HS-27A (cell line): Measurements from ENCODE around the gene CTU2.

Experiments
- DNase-seq: peaks from one replicate; pipeline ENCODE4 v3.0.0-alpha.2; 2012; ENCODE audit warnings: low read depth, missing footprints

The CTU2 gene

DNA sequence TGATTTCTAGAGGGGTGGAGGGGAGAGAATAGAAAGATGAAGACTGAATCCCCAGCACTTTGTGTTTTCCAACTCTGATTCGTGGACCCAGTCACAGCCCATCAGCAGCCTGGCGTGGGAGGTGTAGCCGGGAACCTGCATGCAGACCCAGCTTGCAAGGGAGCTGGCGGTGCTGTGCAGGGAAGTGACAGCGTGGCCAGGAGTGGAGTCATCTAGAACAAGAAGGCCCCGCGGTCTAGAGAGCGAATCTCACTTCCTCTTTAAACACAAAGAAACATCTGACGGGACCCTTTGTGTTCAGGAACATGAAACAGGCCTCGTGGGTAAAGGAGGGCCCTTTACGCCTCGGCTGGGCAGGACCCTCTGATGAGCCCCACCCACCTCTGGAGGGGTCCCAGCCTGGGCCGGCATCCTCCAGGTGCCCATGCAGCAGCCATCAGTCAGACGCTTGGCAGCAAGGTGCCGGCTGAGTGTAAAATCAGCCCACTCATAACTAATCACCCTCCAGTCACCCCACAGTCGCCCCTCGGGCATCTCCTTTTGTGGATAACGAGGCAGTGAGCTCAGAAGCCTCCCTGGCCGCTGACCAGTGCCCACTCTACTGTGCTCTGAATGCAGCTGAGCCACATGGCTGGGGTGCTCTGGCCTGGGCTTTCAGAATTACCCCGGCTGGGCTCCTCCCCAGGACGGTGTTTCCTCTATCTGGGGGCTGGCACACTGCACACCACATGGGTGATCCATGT lies 24.4 kb upstream of the CTU2 start:
- no peak for DNase-seq

DNA sequence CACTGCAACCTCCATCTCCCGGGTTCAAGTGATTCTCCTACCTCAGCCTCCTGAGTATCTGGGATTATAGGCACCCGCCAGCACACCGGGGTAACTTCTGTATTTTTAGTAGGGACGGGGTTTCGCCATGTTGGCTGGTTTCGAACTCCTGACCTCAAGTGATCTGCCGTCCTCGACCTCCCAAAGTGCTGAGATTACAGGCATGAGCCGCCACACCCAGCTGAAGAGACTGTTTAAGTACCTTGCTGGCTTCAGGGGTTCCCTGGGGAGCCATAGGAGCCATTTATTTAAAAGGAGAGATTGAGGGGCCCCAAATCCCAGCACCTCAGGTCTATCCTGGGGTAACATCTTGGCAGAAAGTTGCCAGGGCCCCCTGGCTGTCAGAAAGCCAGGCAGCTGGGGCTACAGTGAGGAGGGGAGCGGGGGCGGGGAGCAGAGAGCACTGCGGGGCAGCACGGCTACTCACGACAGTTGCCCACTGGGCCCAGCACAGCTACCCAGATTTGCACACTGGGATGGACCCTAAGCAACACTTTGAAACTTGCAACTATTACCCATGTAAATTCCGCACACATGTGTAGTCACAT lies 21.6 kb upstream of the CTU2 start:
- no peak for DNase-seq

DNA sequence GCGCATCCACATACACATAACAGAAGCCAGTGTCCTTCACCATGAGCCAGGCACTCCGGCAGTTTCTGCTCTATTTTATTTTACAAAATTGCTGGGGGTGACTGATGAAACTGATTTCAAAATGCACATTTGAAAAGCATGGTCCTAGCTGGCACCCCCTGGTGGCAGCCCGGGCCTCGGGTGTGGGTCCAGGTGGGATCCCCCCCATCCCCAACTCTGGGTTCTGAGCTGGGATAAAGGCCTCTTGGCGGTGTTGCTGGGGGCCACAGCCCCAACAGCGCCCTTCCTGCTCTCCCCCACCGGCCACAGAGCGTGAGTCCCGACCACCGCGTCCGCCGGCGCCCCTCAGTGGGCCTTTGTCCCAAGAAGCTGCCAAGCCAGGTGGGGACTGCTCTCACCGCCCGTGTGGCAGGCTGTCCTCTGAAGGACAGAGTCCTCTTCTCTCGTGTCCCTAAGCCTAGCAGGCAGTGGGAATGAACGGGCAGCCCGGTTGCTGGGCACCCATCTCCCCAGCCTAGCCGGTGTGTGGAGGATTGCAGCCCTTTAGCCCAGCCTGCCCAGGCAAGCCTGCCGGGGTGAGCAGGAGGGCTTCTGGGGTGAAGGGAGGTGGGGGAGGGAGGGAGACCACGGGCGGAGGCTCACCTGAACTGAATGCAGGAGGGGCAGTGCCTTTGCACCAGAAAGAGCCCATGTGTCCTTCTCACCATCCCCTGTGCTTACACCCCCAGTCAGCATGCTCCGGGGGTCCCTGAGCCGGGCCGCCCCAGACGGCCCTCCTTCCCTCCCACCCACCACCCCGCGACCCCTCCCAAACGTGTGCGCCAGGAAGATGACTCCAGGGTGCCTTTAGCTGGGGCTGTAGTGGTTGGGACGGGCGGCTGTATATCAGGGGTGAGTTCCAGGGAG lies 20.9 kb upstream of the CTU2 start:
- DNase-seq, result no peak

DNA sequence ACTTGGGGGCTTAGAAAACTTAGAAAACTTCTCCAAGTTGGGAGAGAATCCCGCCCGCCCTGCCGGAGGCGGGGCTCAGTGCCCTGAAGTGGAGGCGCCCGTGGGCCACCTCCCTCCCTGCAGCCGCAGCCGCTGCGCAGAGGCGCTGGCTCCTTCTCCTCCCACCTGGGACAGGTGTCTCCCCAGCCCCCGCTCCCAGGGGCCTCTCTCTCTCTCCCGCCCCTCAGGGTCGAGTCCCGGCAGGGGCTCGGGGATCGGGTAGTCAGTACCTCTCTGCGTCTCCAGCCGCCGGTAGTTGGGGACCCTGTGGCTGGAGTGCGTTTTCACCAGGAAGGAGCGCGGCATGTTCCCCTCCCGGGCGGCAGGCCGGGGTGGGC lies 20.3 kb upstream of the CTU2 start:
- no peak for DNase-seq

DNA sequence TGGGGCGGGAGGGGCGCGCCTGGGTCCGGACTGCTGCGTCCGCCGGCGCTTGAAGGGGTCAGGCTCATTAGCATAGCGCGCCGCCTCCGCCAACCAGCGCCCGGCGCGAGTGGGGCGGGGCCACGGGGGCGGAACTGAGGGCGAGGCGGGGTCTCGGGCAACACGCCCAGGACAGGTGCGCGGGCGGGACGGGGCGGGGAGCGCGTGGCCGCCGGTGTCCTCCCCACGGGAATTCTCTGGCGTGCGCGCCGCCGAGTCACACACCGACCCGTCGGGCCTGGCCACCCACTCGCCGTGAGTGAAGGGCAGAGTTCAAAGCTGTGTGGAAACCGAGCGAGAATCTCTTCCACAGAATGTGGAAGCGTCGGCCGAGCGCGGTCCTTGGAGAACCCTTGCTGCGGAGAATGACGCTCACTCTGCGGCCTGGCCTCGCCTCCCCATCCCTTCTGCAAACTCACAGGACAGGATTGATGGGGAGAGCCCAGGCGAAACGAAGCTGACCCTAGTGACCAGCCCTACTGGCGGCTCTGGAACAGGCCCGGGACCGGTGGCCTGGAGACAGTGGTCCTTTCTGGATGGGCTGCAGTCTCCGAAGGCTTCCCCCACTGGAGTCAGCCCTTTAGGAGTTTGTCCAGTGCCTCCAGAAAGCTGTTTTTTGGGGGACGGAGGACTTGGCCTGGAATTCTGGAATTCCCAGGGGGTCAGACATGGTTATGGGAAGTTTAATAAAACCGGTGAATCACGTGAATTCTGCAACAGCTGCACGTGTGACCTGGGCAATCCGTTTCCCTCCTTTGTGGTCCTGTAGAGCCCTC lies 19.7 kb upstream of the CTU2 start, which contains the start of gene SNAI3:
TSS of gene SNAI3 (minus strand) at position 69 of the 815 bp plus-strand sequence. CDS start 101 bp downstream, outside the sequence.
- no peak for DNase-seq

DNA sequence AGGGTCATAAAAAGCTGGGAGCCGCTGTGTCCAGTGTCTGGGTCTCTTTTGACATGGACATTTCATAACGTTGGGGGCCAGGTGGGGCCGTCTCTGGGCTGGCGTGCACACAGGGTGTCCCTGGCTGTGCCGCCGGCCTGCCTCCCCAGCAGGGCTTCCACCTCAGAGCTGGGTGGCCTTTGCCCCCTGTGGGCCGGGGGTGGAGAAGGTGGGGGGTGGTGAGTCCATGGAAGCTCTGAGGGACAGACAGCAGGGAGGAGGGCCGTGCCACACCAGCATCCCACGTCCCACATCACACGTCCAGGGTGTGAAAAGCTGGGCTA lies 19.1 kb upstream of the CTU2 start:
- DNase-seq, result no peak

DNA sequence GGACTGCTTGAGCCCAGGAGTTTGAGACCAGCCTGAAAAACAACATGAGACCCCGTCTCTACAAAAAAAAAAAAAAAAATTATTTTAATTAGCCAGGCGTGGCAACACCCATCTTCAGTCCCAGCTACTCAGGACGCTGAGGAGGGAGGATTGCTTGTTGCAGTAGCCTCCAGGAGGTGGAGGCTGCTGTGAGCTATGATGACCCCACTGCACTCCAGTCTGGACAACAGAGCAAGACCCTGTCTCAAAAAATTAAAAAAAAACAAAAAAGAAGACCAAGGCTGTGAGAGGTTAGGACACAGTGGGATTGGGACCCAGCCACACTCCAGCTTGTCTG lies 18.7 kb upstream of the CTU2 start:
- no peak for DNase-seq

DNA sequence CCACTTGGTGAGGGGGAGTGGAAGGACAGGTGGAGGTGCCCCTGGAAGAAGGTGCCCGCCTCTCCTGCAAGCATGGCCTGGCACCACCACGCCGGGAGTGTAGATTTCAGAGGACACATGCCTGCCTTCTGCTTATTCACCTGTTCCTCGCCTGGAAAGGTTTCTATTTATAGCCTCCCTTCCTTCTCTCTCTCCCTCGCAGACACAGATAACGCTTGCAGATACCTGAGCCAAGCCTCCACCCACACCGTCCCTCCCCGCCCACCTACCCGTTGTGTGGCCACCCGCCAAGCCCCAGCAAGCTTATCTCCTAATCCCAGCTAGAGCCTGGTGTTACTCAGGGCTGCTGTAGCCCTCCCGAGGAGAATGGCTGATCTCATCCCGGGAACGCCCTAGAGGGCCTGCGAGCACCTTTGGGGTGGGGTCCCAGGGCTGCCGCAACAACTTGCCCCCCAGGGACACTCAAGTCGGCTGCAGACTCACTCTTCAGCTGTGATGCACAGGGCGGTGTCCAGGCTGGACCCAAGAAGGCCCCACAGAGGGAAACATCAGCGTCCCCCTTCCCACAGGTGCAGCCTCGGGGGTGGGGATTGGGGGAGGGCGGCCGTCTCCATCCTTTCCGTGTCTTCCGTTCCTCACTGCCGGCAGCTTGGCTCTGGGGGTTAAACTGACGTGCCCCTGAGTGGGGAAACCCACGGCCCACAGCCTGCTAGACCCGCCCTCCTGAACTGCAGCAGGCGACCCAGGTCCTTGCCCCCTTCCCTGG lies 18.1 kb upstream of the CTU2 start:
- no peak for DNase-seq

DNA sequence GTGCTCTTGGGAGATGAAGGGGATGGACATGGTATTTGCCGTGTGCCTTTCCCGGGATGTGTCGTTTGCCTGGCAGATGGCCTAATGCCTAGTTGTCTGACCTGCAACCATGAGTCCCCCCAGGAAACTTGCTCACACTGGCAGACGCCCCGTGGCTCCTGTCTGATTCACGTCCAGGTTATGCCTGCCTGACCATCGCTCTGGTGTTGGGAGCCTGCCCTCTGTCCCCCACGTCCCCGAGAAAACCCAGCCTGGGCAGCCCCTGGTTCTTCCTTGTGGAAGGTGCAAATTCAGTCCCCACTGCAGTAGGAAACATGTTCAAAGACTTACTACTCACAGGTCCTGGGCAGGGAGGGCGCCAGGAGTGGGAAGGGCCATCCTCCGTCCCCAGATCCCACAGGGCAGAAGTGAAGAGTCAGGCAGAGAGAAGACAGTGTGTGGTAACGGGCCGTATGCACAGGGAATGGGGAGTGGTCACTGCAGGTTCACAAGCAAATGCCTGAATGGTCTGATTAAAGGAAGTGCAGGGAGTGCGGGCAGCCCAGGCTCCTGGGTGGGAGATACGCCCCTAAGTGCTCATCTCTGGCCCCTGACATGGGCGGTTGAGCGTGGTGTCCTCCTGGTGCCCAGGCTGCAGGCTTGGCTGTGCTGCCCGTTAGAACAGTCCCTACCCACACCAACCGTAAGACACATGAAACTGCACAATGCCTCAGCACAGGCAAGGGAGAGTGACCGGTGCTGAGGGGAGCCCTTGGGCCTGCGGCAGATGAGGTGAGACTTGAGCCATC lies 15.8 kb upstream of the CTU2 start:
- no peak for DNase-seq

DNA sequence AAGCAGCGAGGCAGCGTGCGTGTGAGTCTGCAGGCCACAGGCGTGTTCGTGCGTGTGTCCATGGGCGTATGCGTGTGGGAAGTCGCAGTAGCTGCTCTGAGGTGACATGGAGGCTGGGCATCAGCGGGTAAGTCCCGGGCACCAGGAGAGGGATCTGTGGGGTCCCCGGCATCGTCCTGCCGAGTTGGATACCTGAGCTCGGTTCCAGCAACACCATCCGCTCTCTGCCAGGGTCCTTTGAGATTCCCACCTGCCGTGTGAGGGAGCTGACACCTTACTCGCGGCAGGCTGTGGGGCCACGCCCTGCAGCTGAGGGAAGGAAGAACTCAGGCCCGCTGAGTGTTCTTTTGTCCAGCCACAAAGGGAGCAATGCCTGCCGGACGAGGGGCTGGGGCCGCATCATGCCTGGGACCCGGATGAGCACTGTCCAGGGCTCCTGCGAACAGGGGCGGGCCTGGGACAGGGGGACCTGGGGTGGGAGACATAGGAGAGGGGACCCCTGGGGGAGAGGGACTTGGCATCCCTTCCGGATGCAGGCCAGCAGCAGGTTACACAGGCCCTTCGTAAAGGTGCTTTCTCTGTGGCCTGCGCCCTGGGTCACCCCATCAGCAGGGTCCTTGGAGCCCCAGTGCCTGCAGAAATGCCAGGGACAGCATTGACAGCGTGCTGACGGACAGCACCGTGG lies 15.0 kb upstream of the CTU2 start:
- no peak for DNase-seq

DNA sequence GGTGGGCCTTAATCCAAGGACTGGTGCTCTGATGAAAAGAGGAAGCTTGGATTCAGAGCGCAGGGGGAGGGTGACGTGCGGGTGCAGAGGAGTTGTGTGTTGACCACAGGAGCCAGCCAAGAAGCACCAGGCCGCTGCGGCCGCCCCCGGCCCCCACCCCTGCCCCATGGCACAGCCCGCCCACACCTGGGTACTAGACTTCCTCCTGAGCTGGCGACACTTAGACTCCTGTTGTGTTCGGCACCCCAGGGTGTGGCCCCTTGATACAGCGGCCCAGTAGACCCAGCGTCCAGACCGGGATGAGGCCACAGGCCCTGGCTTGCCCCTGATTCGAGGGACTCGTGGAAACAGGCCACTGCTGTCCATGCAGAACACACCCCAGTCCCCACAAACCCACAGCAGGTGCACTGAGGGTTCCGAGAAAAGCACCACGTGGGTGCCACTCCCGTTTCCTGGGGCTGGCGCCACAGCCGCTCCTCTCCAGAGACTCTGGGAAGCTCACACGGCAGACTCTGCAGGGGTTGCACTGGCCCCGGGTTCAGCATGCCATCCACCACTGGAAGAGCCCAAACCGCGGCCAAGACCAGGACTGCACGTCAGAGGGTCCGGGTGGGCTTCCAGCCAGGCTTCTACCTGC lies 14.3 kb upstream of the CTU2 start:
- no peak for DNase-seq

DNA sequence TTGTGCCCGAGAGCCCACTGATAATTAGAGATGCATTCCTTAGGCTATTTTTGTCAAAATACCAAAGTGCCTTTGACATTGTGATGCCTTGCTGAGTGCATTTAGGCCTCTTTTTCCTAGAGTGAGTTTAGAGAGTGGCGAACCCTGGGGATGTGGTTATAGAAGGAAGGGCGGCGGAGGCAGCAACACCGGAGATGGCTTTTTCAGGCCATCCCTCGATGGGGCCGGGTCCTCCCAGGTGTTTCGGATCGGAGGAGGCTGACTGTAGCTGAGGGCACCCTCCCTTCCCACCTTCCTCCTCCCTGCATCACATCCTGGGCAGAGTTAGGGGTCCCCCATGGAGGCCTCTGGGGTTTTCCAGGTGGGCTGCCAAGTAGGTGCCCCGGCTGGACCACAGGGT lies 13.4 kb upstream of the CTU2 start:
- no peak for DNase-seq

DNA sequence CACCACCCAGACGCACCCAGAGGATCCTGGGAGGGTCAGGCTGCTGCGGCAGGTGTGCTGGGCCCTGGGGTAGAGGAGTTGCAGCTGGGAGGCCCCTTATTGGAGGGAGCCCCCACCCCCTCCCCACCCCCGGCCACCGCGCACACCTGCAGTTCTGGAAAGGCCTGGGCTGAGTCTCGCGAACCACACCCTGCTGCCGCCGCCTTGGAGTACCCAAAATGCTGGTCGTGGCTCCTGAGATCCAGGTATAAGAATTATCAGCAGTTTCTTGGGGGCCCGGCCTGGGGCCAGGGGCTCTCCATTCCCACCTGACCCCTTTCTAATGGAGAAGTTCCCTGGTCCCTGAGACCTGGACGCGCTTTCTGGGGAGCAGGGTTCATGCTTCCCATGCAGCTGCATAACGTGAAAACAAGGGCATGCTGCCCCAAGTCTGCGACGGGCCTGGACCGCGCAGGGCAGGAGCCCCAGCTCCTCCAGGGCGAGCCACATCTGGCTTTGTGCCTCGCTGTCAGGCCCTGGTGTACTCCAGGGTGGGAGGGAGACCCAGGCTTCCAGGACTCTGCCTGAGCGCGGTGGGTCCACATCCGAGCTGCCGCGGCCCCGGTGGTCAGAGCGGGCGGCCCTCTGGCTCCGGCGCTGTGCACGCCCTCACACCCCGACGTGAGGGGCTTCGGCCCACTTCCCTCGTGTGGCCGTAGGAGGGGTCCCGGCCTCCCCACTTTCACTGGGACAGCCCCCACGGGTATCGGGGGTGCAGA lies 12.7 kb upstream of the CTU2 start:
- no peak for DNase-seq

DNA sequence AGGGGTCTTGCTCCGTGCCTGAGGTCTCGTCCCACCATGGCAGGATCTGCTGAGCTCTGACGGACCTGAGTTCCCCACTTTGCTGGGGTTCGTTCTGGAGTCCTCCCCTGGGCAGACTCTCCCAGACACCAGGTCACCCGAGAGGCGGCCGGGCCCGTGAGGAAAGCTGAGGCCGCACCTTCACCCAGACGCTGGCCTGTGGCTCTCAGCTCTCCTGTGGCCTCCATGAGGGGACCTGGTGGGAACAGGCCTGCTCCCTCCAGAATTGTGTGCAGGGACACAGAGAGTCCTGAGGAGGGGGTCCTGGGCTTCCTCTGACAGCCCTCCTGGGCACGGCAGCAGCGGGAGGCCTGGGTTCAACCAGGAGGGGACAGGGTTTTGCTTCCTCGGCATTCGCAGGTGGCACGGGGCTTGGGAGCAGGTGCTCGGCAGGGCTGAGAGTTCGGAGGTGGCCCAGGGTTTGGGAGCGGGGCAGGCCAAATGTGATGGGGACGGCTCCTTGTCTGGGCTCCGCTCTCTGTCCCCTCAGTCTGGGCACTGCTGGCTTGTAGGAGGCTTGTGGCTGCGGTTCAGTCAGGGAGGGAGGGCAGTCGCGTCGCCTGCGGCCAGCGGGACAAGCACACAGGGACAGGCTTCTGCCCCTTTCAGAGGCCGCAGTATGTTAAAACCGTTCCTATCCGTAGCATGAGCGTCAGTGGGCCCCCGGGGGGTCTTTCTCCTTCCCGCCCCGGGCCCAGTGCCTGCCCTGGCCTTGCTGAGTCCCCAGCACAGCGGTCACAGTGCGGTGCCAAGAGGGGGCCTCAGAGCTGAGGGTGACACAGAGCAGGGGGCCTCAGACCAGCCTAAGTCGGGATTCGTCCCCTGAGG lies 11.8 kb upstream of the CTU2 start:
- DNase-seq, result no peak

DNA sequence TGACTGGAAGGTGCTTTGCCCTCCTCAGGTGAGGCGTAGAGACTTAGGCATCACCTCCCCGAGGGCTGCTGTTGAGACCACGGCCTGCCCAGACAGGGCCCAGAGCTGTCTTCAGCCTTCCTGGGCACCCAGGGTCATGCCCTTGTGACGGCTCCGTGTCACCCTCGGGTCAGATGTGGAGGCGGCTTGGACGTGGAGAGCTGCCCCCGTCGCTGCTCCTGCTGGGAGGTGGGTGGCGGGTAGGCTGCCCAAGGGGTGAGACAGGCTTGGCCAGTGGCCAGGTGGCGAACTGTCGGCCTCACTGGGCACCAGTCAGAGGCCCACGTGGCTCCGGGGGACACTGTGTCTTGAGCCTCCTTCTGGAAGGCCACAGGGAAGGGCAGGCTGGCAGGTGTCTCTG lies 11.1 kb upstream of the CTU2 start:
- DNase-seq, result no peak

DNA sequence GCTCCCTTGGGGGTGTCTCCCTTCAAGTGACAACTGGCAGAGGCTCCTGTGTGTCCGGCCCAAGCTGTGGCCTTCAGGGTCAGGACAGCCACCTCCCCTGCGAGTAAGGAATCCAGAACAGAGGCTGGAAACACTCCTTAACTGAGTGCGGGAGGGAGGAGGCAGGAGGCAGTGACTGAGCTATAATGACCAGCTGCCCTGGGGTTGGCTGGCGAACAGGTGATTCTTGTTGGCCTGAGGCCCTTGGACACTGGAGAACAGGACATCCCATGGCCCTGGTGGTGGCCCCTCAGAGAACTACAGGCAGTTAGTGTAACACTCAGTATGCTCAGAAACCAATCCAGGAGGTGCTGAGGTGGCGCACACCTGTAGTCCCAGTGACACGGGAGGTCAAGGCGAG lies 10.6 kb upstream of the CTU2 start:
- no peak for DNase-seq

DNA sequence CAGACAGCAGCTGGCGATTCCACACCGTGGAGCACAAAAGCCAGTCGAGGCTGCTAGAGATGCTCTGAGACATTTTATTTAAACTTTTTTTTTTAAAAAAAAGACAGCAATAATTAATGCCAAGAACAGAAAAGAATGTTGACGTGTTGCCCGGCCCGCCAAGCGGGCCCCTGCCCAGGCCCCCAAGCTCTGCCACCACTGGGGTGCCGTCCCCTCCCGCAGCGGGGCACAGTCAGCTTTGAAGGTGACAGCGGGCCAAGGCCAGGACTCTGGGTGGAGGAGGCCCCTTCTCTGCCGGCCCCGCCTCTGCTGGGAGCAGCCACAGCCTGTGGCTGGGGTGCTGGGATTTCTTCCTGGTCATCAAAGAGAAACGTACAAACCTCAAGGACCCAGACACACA lies 9.9 kb upstream of the CTU2 start:
- DNase-seq, result no peak
